ENCODE results near the gene CASK.

DNA sequence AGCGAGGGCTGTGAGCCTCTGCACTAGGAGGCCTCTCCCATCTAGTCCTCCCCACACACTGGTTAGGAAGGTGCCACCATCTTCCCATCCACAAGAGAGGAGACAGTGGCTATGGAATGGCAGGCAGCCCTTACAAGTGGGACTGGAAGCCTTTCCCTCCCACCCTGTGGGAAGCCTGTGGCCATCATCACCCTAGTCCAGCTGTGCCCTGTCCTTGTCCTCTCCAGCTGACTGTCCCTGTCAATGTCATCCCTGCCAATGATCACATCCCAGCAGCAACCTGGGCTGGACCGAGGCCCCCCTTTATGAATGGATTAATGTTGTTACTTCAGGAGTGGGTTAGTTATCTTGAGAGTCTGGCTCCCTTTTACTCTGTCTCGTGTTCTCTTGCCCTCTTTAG, 423.4 kb downstream of the CASK start:
- TF ChIP-seq CTCF (IDR thresholded peaks at IDR 0.05) (no peak), SIN3A (IDR thresholded peaks at IDR 0.05; ENCODE audit: borderline replicate concordance, insufficient read depth, low read depth, low read length) (no peak), REST (IDR thresholded peaks at IDR 0.05; ENCODE audit: insufficient read depth in 1 of 2, low read depth in 2 of 2, low read length in 1 of 2) (no peak)

Measured in Panc1 (cell line).